Activated CD8-positive, alpha-beta T cell treated with anti-CD3 and anti-CD28 coated beads for 36 hours (primary cell): ENCODE results near the gene SLC24A3. TPM values are rescaled to one million over a fixed set of nuclear protein-coding genes. Genes with fewer than 3 reads are reported as not detected.

Experiments
- ATAC-seq: fragments of 200-7000 bp; cut with Tn5 transposase; one replicate; pipeline ENCODE4 v1.10.0; 2021; ENCODE audit warnings: mild to moderate bottlenecking, moderate library complexity
- CTCF ChIA-PET: fragments of 350-600 bp; sonication (Branson Sonifier 250); formaldehyde crosslinking; loops from one replicate; lab custom pipeline; 2021; ENCODE audit warnings: antibody characterized with exemption; lab: Charles Lee
- POLR2A ChIA-PET: fragments of 350-600 bp; sonication (Branson Sonifier 250); formaldehyde crosslinking; loops from one replicate; lab custom pipeline; 2021; ENCODE audit warnings: antibody characterized with exemption; lab: Charles Lee
- DNase-seq: peaks from one replicate; pipeline ENCODE4 v3.0.0-alpha.2; 2020
- H3K27ac Mint-ChIP-seq: one replicate; pipeline ENCODE4 v1.8.0; 2021; ENCODE audit warnings: mild to moderate bottlenecking, mixed read lengths
- H3K27me3 Mint-ChIP-seq: one replicate; pipeline ENCODE4 v1.8.0; 2021; ENCODE audit warnings: mixed read lengths
- H3K36me3 Mint-ChIP-seq: one replicate; pipeline ENCODE4 v1.8.0; 2021; ENCODE audit warnings: low read depth, mixed read lengths
- H3K4me1 Mint-ChIP-seq: one replicate; pipeline ENCODE4 v1.8.0; 2021; ENCODE audit warnings: low read depth, mixed read lengths
- H3K4me3 Mint-ChIP-seq: one replicate; pipeline ENCODE4 v1.8.0; 2021; ENCODE audit warnings: mild to moderate bottlenecking, moderate library complexity, mixed read lengths
- H3K9me3 Mint-ChIP-seq: one replicate; pipeline ENCODE4 v1.8.0; 2021; ENCODE audit warnings: mixed read lengths
- intact Hi-C: fragments of 100-400 bp; cut with micrococcal nuclease; formaldehyde crosslinking; loops from one replicate; pipeline ENCODE4 v1.10.0; 2022
- total RNA-seq, 2 experiments: library from RNA; stranded (reverse); gene quantifications; one replicate each; pipeline ENCODE4 v1.2.3, GENCODE V29; 2021
- TF ChIP-seq, protein P1 (sequence below): fragments of 200-600 bp; IDR thresholded peaks from one replicate; pipeline ENCODE4 v1.8.0; 2022; ENCODE audit warnings: antibody characterized with exemption, mild to moderate bottlenecking

Gene SLC24A3
- total RNA-seq, 2 experiments from 2014 or later = not detected

DNA sequence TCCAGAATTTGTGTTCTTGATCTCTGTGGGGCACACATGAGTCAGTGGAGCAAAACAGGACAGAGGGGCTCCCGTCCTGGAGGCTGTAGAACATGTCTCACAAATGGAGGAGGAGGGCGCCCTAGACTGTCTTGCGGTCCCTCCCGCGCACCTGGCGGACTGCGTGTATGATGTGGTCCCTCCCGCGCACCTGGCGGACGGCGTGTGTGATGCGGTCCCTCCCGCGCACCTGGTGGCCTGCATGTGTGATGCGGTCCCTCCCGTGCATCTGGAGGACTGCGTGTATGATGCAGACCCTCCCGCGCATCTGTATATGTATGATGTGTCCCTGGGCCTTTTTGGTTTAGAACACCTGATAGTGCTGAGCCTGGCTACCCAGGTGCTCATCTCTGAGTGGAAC lies 386.8 kb downstream of the SLC24A3 start:
- intact Hi-C loops = no loop called here
- DNase-seq (no peak), ATAC-seq (no peak)
- Mint-ChIP-seq H3K27me3 (no peaks in the 10 kb centered on the region), H3K4me1 (no peaks in the 10 kb centered on the region), H3K27ac (no peak overlapping the region), H3K4me3 (no peak overlapping the region), H3K9me3 (no peaks in the 10 kb centered on the region), H3K36me3 (no peaks in the 10 kb centered on the region)
- POLR2A ChIA-PET = no interaction called here
- CTCF ChIA-PET = no interaction called here
- TF ChIP-seq, protein P1, sequence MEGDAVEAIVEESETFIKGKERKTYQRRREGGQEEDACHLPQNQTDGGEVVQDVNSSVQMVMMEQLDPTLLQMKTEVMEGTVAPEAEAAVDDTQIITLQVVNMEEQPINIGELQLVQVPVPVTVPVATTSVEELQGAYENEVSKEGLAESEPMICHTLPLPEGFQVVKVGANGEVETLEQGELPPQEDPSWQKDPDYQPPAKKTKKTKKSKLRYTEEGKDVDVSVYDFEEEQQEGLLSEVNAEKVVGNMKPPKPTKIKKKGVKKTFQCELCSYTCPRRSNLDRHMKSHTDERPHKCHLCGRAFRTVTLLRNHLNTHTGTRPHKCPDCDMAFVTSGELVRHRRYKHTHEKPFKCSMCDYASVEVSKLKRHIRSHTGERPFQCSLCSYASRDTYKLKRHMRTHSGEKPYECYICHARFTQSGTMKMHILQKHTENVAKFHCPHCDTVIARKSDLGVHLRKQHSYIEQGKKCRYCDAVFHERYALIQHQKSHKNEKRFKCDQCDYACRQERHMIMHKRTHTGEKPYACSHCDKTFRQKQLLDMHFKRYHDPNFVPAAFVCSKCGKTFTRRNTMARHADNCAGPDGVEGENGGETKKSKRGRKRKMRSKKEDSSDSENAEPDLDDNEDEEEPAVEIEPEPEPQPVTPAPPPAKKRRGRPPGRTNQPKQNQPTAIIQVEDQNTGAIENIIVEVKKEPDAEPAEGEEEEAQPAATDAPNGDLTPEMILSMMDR = no peak

DNA sequence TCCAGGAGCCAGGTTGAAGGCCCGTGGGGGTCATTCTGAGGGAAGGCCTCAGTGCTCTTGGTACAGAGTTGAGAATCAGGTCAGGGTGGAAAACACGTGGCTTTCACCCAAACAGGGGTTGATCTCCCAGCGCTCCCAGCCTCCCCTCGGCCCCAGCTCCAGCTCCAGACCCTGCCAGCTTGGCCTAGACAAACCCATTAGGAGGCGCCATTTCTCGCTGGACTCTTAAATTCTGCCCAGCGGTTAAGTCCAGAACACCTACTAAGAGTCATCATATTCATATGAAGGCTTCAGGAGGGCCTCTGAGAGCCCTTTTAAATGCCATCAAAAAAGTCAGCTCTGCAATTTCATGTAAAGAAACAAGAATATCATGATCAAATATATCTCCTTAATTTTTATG lies 387.6 kb downstream of the SLC24A3 start:
- ATAC-seq (no peak), DNase-seq (no peak)
- no peaks in the 10 kb centered on the region for H3K9me3 Mint-ChIP-seq
- no peaks in the 10 kb centered on the region for H3K4me1 Mint-ChIP-seq
- H3K36me3 Mint-ChIP-seq = no peaks in the 10 kb centered on the region
- no peak overlapping the region for H3K4me3 Mint-ChIP-seq
- TF ChIP-seq, protein P1 = no peak
- H3K27ac Mint-ChIP-seq = no peak overlapping the region
- no peaks in the 10 kb centered on the region for H3K27me3 Mint-ChIP-seq
- ChIA-PET CTCF (no interaction called here), POLR2A (no interaction called here)
- intact Hi-C loops = no loop called here

DNA sequence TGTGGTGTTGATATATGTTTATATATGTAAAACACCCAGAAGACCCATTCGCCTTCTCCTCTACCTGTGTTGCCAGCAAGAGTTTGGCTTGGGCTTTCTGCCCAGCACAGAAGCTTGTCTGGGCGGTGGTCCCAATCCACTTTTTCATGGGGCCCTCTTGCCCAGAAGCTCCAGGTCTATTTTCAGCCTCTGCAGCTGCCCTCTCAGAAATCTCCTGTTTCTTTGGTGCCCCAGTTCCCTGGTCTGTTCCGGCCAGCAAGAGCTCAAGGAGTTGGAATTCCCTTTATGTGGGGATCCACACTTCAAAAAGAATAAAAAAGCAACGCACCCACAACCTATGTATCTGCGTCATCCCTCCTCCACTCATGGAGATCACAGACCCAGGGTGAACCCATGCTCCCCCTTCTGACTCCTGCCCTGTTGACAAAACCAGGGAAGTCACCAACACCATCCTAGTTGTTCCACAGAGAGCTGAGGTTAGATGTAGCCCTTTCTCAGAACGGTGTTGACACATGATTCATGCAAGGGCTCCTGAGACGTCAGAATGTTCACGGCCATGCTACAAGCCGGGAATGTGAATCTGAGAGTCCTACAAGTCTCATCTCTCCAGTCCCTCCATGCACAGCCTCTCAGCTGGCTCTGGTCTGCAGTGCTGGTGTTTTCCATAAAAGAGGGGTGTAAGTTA lies 388.8 kb downstream of the SLC24A3 start:
- Mint-ChIP-seq H3K4me1 (no peaks in the 10 kb centered on the region), H3K9me3 (no peaks in the 10 kb centered on the region), H3K36me3 (no peaks in the 10 kb centered on the region), H3K27ac (no peak overlapping the region), H3K27me3 (no peaks in the 10 kb centered on the region), H3K4me3 (no peak overlapping the region)
- no peak for DNase-seq
- TF ChIP-seq, protein P1 = no peak
- ChIA-PET CTCF (no interaction called here), POLR2A (no interaction called here)
- intact Hi-C loops = no loop called here
- no peak for ATAC-seq

DNA sequence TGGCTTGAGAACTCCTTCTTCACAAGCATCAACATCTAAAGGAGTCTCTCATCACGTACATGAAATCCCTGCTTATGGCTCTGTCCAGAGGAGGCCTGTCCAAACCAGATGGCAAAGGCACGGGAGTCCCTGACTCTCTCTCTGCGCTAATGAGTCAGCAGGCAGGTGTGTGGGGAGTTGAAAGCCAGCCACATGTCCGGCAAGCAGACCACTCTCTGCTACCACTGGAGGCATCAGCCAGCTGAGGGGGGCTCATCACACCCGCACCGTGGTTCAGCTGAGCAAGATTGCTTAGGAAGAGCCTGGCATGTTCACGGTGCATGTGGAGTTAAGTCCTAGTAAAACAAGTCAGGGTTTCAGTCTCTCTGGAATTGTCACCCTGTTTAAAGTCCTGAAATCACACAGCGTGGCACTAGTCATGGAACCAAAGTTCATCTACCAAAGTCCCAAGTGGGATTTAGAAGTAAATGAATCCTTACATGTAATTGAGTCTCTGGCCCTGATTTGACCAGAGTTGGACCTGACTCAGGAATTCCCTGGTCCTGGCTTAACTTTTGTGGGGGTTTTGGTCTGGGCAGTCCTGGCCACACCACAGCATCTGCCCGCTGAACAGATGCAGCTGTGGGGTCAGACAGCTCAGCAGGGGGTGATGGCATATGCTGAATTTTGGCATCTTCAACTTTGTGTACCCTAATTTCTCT lies 390.4 kb downstream of the SLC24A3 start:
- intact Hi-C loops = no loop called here
- ATAC-seq = no peak
- Mint-ChIP-seq H3K4me1 (no peaks in the 10 kb centered on the region), H3K4me3 (no peak overlapping the region), H3K9me3 (no peaks in the 10 kb centered on the region), H3K27me3 (no peaks in the 10 kb centered on the region), H3K27ac (no peak overlapping the region), H3K36me3 (no peaks in the 10 kb centered on the region)
- TF ChIP-seq, protein P1 = no peak
- ChIA-PET POLR2A (no interaction called here), CTCF (no interaction called here)
- DNase-seq = no peak

DNA sequence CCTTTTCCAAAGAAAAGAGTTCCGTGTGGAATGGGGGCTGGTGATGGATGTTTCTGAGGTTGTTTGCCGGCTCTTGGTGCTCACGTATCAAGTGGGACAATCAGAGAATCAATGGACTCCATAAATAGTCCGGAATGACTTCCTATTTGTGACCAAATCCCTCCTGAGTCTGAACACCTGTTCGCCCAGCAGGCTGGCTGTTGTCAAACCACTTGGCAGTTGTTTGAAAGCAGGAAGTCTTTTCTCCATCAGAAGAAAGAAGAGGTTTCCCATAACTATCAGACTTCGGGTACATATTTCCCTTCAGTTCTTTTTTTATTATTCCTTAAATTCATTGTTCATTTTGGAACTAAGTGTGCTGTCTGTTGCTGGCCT lies 390.9 kb downstream of the SLC24A3 start:
- no peak overlapping the region for H3K27ac Mint-ChIP-seq
- no peaks in the 10 kb centered on the region for H3K4me1 Mint-ChIP-seq
- no peak overlapping the region for H3K4me3 Mint-ChIP-seq
- ChIA-PET POLR2A (no interaction called here), CTCF (no interaction called here)
- TF ChIP-seq, protein P1 = no peak
- DNase-seq (no peak), ATAC-seq (no peak)
- H3K27me3 Mint-ChIP-seq = no peaks in the 10 kb centered on the region
- no peaks in the 10 kb centered on the region for H3K36me3 Mint-ChIP-seq
- H3K9me3 Mint-ChIP-seq = no peaks in the 10 kb centered on the region
- intact Hi-C loops = no loop called here
